NB4 (cell line): ENCODE measurements around the gene ANKRD11.

Experiments
- DNase-seq: peaks from one replicate; pipeline ENCODE4 v3.0.0; 2010; ENCODE audit warnings: low read depth
- H3K4me3 ChIP-seq: one replicate; pipeline ENCODE4 v1.5.1; 2011; ENCODE audit warnings: mild to moderate bottlenecking, low read depth, low read length, moderate library complexity
- MYC ChIP-seq: IDR thresholded peaks from 2 replicates; pipeline ENCODE4 v1.6.1; 2011; ENCODE audit warnings: low read depth, low read length
- POLR2A ChIP-seq: IDR thresholded peaks from 2 replicates; pipeline ENCODE4 v1.6.1; 2011; ENCODE audit warnings: mild to moderate bottlenecking; ENCODE audit not compliant: insufficient read length; ENCODE audit errors: extremely low read depth
- TF ChIP-seq, protein P1 (sequence below): IDR thresholded peaks from 2 replicates; pipeline ENCODE4 v1.6.1; 2011; ENCODE audit warnings: low read depth, low read length
- TF ChIP-seq, protein P2 (sequence below): IDR thresholded peaks from one replicate; pipeline ENCODE4 v1.5.1; 2012; ENCODE audit warnings: low read depth, low read length

The ANKRD11 gene

DNA sequence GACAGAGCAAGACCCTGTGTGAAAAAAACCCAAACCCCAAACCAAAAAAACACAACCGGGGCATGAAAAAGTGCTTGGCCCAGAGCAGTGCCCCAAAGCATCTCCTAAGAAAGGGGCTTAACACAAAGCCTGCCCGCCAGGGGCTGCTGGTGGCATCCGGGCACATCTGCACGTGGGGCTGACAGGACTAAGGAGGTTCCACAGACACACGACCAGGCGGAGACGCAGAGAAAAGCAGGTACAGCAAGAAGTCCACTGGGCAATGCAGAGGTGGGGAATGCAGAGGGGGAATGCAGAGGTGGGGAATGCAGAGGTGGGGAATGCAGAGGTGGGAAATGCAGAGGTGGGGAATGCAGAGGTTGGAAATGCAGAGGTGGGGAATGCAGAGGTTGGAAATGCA lies 163.6 kb downstream of the ANKRD11 start:
- DNase-seq = no peak
- TF ChIP-seq POLR2A (no peak), MYC (no peak)
- TF ChIP-seq, protein P1, sequence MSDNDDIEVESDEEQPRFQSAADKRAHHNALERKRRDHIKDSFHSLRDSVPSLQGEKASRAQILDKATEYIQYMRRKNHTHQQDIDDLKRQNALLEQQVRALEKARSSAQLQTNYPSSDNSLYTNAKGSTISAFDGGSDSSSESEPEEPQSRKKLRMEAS = no peak
- TF ChIP-seq, protein P2, sequence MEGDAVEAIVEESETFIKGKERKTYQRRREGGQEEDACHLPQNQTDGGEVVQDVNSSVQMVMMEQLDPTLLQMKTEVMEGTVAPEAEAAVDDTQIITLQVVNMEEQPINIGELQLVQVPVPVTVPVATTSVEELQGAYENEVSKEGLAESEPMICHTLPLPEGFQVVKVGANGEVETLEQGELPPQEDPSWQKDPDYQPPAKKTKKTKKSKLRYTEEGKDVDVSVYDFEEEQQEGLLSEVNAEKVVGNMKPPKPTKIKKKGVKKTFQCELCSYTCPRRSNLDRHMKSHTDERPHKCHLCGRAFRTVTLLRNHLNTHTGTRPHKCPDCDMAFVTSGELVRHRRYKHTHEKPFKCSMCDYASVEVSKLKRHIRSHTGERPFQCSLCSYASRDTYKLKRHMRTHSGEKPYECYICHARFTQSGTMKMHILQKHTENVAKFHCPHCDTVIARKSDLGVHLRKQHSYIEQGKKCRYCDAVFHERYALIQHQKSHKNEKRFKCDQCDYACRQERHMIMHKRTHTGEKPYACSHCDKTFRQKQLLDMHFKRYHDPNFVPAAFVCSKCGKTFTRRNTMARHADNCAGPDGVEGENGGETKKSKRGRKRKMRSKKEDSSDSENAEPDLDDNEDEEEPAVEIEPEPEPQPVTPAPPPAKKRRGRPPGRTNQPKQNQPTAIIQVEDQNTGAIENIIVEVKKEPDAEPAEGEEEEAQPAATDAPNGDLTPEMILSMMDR = no peak
- no peak overlapping the region for H3K4me3 ChIP-seq

DNA sequence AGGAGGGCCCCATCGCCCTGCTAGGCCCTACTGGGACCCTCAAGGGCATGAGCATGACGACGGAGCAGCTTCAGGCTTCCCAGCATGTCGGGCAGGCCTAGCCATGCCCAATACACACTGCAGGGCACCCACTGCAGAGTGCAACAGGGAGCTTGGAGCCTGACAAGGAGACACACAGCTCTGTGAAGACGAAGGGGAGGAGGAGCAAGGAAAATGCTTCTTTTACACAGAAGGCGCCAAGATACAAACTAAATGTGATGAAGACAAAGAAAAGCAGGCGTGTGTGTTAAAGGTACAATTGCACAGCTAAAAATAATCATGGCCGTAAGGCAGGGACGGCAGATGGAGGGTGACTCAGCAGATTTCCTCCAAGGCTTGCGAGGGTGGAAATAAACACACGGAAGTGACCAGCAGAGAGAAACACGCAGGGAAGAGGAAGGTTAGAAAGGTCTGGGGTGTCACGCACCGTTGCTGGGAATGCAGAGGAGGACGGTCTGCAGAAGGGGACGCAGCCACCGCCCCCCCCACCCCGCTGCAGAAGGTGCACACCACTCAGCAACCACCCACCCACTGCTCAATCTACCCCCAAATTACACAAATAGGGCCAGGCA lies 164.4 kb downstream of the ANKRD11 start:
- peak overlapping the region; percentile 23 for H3K4me3 ChIP-seq
- DNase-seq = peak; percentile 84
- TF ChIP-seq POLR2A (no peak), MYC (no peak)
- TF ChIP-seq, protein P2 = no peak
- TF ChIP-seq, protein P1 = peak; percentile 34; the same call in 1 of the 2 replicates

DNA sequence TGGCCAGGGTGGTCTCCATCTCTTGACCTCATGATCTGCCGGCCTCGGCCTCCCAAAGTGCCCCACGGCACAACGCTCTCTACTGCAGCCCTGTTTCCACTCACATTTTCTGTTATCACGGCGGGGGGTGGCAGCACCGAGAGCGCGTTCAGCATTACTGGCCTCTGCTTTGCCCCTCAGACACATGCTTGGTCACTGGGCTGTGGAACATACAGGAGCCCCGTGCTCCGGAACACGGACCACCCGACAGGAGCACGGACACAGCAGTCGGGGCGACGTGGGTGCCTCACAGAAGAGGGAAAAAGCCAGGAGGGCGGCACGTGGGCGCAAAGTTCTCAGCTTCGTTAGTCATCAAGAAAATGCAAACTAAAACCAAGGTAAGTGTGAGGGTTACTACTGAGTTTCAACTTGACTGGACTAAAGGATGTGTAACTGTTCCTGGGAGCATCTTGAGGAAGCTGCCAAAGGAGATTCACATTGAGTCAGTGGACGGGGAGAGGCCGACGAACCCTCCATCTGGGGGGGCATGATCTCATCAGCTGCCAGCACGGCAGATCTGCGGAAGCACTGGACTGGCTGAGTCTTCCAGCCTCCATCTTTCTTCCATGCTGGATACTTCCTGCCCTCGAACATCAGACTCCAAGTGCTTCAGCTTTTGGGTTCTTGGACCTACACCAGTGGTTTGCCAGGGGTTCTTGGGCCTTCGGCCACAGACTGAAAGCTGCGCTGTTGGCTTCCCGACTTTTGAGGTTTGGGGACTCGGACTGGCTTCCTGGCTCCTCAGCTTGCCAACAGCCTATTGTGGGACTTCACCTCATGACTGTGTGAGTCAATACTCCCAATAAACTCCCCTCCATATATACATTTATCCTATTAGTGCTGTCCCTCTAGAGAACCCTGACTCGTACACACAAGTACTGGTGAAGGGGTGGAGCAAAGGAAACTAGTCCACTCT lies 166.0 kb downstream of the ANKRD11 start:
- no peak for TF ChIP-seq MYC
- no peak for TF ChIP-seq POLR2A
- TF ChIP-seq, protein P1 = no peak
- TF ChIP-seq, protein P2 = no peak
- no peak for DNase-seq
- no peak overlapping the region for H3K4me3 ChIP-seq

DNA sequence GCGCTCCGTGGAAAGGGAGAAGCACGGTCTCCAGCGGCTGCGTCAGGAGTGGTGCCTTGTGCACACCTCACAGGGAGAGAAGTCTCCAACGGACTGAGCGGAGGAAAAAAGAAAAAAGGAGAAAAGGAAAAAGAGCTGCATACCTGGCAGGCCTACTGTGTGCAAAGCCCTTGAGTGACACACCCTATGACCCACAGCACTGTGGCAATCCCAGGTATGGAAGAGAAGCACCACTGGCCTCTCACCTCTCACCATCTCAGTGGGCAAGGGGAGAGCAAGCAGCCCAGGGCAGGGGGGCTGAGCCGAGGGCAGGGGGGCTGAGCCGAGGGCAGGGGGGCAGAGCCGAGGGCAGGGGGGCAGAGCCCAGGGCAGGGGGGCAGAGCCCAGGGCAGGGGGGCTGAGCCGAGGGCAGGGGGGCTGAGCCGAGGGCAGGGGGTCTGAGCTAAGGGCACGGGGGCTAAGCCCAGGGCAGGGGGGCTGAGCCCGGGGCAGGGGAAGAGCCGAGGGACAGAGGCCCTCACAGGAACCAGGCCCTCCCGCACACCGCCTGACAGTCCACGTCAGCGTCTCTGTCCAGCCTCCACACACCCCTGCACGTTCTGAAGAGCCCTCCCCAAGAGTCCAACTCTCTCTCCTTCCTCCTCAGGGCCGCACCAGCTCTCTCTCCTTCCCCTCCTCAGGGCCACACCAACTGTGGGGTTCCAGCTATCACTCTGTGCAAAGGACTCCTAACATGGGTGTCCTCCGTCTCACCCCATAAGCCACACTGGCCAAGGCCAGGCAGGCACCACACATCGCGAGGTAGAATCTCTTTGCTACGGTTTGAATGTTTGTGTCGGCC lies 167.0 kb downstream of the ANKRD11 start:
- DNase-seq = no peak
- TF ChIP-seq, protein P2 = no peak
- TF ChIP-seq POLR2A (no peak), MYC (no peak)
- TF ChIP-seq, protein P1 = no peak
- H3K4me3 ChIP-seq = no peak overlapping the region

DNA sequence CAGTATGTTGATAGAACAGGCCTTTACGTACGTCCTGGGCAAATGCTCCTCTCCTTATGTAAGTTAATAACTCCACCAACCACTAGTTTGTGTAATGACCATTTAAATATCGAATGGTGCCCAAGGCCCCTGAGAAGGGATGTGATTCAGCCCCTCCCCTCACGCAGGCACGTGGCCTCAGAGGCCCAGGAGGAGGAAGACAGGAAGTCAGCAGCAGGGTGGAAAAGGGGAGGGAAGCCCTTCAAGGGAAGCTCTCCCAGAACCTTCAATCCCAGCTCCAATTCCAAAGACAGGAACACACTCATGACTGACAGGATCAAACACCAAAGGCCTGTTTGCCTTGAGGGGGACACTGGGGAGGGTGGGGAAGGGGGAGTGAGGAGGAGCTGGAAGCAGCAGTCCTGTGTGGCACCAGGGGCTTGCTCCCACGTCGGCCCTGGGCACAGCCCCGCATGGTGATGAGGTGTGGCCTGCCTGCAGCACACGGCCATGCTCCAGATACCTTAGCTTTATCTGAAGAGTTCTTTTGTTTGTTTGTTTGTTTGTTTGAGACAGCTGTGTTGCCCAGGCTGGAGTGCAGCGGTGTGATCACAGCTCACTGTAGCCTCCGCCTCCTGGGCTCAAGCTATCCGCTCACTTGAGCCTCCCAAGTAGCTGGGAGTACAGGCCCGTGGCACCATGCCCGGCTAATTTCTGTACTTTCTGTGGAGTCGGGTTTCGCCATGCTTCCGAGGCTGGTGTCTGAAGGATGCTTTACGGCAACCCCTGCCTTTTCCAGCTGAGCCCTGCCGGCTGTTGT lies 167.8 kb downstream of the ANKRD11 start:
- TF ChIP-seq, protein P1 = peak; percentile 89
- TF ChIP-seq POLR2A (no peak), MYC (peak; percentile 45; the same call in 1 of the 2 replicates)
- TF ChIP-seq, protein P2 = no peak
- DNase-seq = peak; percentile 67
- no peak overlapping the region for H3K4me3 ChIP-seq
